ENCODE data around the gene SYNDIG1.

DNA sequence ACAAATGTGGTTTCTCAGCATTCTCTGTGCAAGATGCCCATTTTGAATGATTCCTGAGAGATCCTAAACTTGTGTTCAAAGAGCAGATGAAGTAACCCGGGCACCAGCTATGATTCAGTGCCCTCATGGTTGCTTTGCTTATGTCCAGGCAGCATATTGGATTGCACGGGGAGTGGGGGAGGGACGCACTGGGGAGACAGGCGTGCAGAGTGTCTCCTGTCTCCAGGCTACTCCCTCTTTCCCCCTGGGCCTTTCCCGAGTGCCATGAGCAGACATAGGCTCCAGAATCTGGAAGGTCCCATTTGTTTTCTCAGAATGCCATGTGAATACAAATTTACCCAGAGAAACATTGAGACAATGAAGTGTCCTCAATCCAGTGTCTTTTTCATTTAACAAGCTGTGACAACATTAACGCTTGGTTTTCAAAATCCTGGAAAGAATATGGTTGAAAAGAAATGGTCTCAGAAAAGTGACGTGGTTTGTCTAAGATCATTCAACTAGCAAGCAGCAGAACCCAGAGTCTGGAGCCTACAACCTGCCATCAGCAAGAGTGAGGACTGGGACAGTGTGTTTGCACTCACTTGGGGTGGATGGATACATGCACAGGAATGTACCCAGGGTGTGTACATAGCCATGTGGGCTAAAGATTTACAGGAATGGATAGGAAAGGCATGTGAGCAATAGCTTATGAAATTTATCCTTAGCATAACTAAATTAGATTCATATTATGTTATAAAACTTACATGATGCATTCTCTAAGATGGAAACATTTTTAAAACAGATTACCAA, 4.2 kb downstream of the SYNDIG1 start:
- TF ChIP-seq ZFP36 (IDR thresholded peaks at IDR 0.05; ENCODE audit: borderline replicate concordance, partially characterized antibody) (no peak), POLR2A (IDR thresholded peaks at IDR 0.05; ENCODE audit: low read length) (no peak), JUNB (IDR thresholded peaks at IDR 0.05) (no peak), CHD2 (IDR thresholded peaks at IDR 0.05; ENCODE audit: low read length, partially characterized antibody) (no peak), CBX8 (IDR thresholded peaks at IDR 0.05) (no peak), RAD21 (conservative IDR thresholded peaks at IDR 0.05 in 1 of 2, IDR thresholded peaks at IDR 0.05 in 1 of 2) (no peak)
